Subcutaneous adipose tissue (tissue), 4 donors: ENCODE data around the gene CAMSAP2. TPM values are rescaled to one million over a fixed set of nuclear protein-coding genes. Genes with fewer than 3 reads are reported as not detected.

Experiments used
- CTCF ChIP-seq: fragments of 450-650 bp; IDR thresholded peaks from one replicate; pipeline ENCODE4 v1.5.1; 2016; ENCODE audit warnings: low read depth, mild to moderate bottlenecking, control low read depth, antibody characterized with exemption, moderate library complexity
- total RNA-seq, 4 donors: library from RNA; depleted of rRNA; stranded (reverse); fragments of >200 nt; gene quantifications; one replicate each; pipeline ENCODE4 v1.1.0, GENCODE V29; 2016

Gene CAMSAP2
- total RNA-seq, 4 donors from 2014 or later: 29.6 to 73.2 (median 34.0) TPM

DNA sequence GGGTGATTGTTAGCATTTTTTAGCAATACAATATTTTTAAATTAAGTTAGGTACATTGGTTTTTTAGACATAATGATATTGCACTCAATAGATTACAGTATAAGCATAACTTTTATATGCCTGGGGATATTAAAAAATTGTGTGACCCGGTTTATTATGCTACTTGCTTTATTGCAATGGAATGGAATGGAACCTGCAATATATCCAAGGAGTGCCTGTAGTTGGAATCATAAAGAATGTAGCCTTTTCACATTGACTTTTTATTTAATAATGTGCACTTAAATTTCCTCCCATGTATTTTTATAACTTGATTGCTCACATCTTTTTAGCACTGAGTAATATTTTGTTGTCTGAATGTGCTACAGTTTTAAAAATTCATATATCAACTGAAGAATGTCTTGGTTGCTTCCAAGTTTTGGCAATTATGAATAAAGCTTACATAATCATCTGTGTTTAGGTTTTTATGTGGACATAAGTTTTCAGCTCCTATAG lies 49.2 kb downstream of the CAMSAP2 start:
- TF ChIP-seq CTCF: no peak

DNA sequence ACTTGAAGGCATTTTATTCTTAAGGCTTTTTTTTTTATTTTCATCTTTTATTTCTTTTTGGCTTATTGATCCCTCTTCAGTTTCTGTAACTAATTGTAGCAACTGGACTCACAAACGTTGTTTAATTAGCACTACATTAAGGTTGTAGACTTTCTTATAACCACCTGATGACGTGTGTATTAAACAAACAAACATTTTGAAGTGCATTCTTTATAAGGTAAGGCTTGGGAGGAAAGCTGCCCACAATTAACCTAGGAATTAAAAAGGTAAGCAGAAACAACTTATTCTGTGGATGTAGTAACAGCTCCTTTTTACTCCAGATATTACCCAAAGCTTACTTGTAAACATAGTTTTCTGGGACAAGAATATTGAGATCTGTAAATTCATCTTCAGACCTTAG lies 55.0 kb downstream of the CAMSAP2 start:
- TF ChIP-seq CTCF: no peak

DNA sequence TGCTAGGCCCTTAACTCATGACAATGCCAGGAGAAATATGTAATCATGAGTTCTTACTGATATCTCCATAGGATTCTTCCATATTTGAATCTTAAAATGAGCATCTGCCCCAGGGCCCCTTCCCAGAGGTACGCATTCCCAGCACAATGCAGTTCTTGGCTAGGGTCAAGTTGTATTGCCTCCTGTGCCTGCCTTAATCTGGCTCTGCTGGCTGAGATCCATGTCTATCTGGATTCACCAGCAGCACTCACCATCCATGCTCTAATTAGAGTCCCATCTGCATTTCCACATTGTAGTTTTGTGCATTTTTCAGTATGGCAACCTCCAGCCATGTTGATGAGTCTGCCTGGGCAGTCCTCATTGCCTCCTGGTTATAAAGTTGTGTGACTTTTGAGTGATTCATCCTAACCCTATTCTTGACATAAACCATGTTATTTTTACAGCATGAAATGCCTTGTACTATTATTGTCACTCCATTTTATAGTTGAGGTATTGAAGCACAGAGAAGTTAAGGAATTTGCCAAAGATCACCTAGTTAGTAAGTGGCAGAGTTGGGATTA lies 55.9 kb downstream of the CAMSAP2 start:
- no peak for TF ChIP-seq CTCF

DNA sequence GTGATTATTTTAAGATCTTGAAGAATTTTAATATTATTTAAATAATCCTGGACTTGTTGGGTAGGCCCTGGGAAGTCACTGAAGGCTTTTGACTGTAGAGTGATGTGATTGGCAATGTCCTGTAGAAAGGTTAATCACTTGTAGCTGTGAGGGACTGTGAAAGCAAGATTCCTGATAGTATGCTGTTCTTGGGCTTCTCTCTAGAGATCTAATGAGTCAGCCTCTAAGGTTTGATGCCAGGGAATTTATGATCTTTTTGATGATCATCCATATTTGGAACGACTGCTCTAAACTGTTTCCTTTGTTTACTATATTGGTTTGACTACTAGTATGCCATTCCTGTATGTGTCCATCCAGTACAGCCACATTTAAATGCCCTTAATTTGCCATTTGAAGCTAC lies 56.5 kb downstream of the CAMSAP2 start:
- no peak for TF ChIP-seq CTCF

- TF ChIP-seq CTCF: no peak
Measured at GRCh38 chr1:200802042-200802441, 63.3 kb downstream of the CAMSAP2 start.

DNA sequence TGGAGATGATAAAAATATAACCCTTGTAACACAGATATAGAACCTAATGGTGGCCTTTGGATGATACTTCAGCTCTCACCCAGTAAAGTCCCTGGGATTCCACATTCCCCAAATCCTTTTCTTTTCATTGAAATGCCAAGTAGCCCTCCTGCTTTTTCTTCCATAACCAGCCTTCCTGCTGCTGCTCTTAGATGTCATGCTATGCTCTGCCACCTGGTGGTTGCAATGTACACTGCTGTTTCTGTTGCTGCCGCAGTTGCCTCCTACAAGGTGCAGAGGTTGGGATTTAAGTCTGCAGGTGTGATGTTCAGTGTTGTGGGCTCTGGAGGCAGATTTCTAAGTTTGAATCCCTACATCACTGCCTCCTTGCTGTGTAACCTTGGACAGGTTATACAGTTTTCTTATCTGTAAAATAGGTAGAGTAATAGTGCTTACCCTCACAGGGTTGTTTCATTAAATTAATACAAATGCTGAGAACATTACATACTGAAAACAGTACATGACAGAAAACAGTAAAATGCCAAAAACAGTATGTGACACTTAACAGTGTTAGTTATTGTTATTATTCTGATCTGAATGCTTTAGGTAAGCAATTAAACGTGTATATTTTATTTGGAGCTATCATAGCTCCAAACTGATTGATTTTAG lies 64.3 kb downstream of the CAMSAP2 start:
- TF ChIP-seq CTCF: no peak

DNA sequence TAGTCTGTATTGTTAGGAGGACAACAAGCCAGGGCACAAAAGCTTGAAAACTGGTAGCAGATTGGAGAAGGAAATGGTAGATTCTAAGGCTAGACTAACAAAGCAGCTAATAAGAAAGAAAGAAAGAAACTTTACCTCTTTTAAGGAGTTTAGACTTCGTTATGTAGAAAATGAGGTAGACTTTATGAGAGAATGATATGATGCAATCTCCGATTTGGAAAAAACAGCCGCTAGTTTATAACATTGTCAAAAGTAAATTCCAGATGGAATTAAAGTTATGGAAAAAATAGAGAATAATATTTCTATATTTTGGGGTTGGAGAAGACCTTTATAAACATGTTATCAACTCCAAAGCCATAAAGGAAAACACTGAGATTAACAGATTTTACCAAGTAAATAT lies 67.0 kb downstream of the CAMSAP2 start:
- no peak for TF ChIP-seq CTCF
